Adrenal gland (tissue), 12 donors: ENCODE data around the gene RGS7. TPM values are rescaled to one million over a fixed set of nuclear protein-coding genes. Genes with fewer than 3 reads are reported as not detected.
A peak's percentile ranks its signal among the peaks of the same experiment; 100 is the strongest.

ENCODE experiments used
- DNase-seq, 7 donors: peaks; one replicate each; pipeline ENCODE4 v3.0.0-alpha.2; 2019 to 2020
- H3K27ac ChIP-seq, 5 donors: fragments of 200-600 bp; sonication (generic) in 4 of 5; 1 replicate in 3 of 5; 2 replicates in 2 of 5; pipeline versions ENCODE4 v1.5.1 to v1.8.0; 2016 to 2020; ENCODE audit warnings: mild to moderate bottlenecking in 1 of 5
- H3K27me3 ChIP-seq: fragments of 200-600 bp; 2 replicates; pipeline ENCODE4 v1.8.0; 2021
- H3K36me3 ChIP-seq, 2 donors: fragments of 200-600 bp; replicated peaks in 1 of 2; 1 replicate in 1 of 2; 2 replicates in 1 of 2; pipeline versions ENCODE4 v1.5.1 to v1.8.0; 2018 to 2022
- H3K4me1 ChIP-seq, 2 donors: fragments of 200-600 bp; replicated peaks in 1 of 2; 1 replicate in 1 of 2; 2 replicates in 1 of 2; pipeline versions ENCODE4 v1.5.1 to v1.8.0; 2018 to 2021
- H3K4me3 ChIP-seq, 4 donors: fragments of 200-600 bp; sonication (generic) in 3 of 4; one replicate each; pipeline ENCODE4 v1.5.1; 2016 to 2018
- H3K9me3 ChIP-seq, 3 donors: fragments of 200-600 bp; sonication (generic) in 1 of 3; replicated peaks in 1 of 3; 1 replicate in 2 of 3; 2 replicates in 1 of 3; pipeline versions ENCODE4 v1.5.1 to v1.8.0; 2016 to 2021
- POLR2A ChIP-seq, 2 donors: fragments of 450-650 bp; IDR thresholded peaks; one replicate each; pipeline ENCODE4 v1.6.1; 2017; ENCODE audit warnings: antibody characterized with exemption in 2 of 2, mild to moderate bottlenecking in 2 of 2, moderate library complexity in 1 of 2
- WGBS, 4 donors: extraction: QIAGEN DNeasy Blood & Tissue Kit in 2 of 4; methylation state at CpG; one replicate each; pipeline versions ENCODE4 v1.1.5 to v1.1.7; 2013 to 2017; 5-methylcytosine and 5-hydroxymethylcytosine counted together
- intact Hi-C, 2 donors: fragments of 100-400 bp; cut with DNase I; formaldehyde crosslinking; loops; one replicate each; pipeline versions ENCODE4 v1.14.1 to v1.15.0; 2022 to 2023
- polyA plus RNA-seq, 3 donors: library from polyadenylated mRNA; stranded (reverse); fragments of 200-250 nt in 2 of 3; fragments of 350-450 nt in 1 of 3; fragmentation: Illumina TruSeq in 1 of 3; extraction: RNeasy Lipid Tissue Mini Kit (QIAGEN cat#74804) in 1 of 3; gene quantifications; one replicate each; pipeline ENCODE4 v1.2.3, GENCODE V29; 2013 to 2014
- total RNA-seq, 9 donors: library from RNA; depleted of rRNA in 4 of 9; stranded (reverse); fragments of >200 nt in 4 of 9; fragments of 120-200 nt in 1 of 9; fragmentation: NEBNext Ultra II Directional in 1 of 9; extraction: Animal tissue kit (Norgen Biotek cat#: 25700) in 1 of 9; gene quantifications; one replicate each; pipeline versions ENCODE4 v1.1.0 to v1.2.4, GENCODE V29; 2013 to 2023
- TF ChIP-seq, protein P1 (sequence below), 6 experiments: fragments of 450-650 bp in 4 of 6; fragments of 200-600 bp in 2 of 6; sonication (generic) in 1 of 6; IDR thresholded peaks; 1 replicate in 5 of 6; 2 replicates in 1 of 6; pipeline versions ENCODE4 v1.5.1 to v1.8.0; 2016 to 2021; ENCODE audit warnings: antibody characterized with exemption in 6 of 6, mild to moderate bottlenecking in 2 of 6, moderate library complexity in 1 of 6
- donor health status: healthy with polysubstance abuse.
- donor health status: Bipolar disorder and iron deficiency.
- donor health status: DM: yes; HTN: yes; CAD: no.
- donor health status: DM: no; HTN: no; CAD: no.
- donor health status: DM: no; HTN: no; CAD: no.
- donor health status: DM: yes; HTN: yes; CAD: no.

The RGS7 gene
- total and polyA plus RNA-seq, 12 donors: 1.1 to 6.1 (median 3.0) TPM

GRCh38 chr1:241325456-241325855 lies 31.5 kb downstream of the RGS7 start:
- 71 to 82% (median 78%) methylated on average over 2 of the region's 2 CpGs for whole genome bisulfite sequencing, 4 donors

DNA sequence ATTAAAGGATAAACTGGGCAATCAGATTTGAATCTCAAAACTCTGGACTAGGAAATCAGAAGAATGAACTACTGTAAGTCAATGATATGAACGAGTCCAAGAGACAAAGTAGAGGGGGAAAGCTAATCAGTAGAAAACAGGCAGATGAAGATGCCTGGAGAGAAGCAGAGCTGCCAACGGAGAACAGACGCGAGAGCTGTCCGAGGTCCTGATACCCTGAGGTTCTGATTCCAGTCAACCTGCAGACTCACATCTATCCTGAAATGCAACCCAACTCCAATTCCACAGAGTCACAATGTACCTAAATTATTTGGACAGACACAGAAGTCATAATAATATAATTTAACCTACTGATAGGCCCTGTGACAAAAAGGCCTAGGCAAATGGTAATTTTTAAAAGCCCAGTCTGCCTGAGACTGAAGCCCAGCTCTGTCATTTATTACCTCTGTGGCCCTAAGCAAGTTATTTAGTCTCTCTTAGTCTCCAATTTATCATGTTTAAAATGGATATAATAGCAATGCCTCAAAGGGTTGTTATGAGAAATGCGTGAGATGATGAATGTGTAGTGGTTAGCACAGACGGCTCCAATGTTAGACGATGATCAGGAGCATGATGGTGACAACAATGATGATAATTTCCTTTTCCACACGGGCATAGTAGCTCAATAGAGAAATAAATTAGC lies 33.4 kb downstream of the RGS7 start:
- 38 to 52% (median 42%) methylated on average over 9 of the region's 9 CpGs for WGBS, 4 donors
- no peak overlapping the region for H3K4me3 ChIP-seq
- H3K36me3 ChIP-seq: no peaks in the 10 kb centered on the region
- intact Hi-C loops: no loop called here
- TF ChIP-seq POLR2A (IDR thresholded peaks at IDR 0.05): no peak
- TF ChIP-seq, protein P1, sequence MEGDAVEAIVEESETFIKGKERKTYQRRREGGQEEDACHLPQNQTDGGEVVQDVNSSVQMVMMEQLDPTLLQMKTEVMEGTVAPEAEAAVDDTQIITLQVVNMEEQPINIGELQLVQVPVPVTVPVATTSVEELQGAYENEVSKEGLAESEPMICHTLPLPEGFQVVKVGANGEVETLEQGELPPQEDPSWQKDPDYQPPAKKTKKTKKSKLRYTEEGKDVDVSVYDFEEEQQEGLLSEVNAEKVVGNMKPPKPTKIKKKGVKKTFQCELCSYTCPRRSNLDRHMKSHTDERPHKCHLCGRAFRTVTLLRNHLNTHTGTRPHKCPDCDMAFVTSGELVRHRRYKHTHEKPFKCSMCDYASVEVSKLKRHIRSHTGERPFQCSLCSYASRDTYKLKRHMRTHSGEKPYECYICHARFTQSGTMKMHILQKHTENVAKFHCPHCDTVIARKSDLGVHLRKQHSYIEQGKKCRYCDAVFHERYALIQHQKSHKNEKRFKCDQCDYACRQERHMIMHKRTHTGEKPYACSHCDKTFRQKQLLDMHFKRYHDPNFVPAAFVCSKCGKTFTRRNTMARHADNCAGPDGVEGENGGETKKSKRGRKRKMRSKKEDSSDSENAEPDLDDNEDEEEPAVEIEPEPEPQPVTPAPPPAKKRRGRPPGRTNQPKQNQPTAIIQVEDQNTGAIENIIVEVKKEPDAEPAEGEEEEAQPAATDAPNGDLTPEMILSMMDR (IDR thresholded peaks at IDR 0.05): no peak
- H3K9me3 ChIP-seq: no peaks in the 10 kb centered on the region
- H3K27me3 ChIP-seq: no peaks in the 10 kb centered on the region
- DNase-seq: peak; percentile 25 to 58 (median 48)
- no peak overlapping the region for H3K27ac ChIP-seq
- no peaks in the 10 kb centered on the region for H3K4me1 ChIP-seq

More at GRCh38 chr1:241325456-241325855, 31.5 kb downstream of the RGS7 start:
- Histone ChIP-seq H3K4me3 (no peak overlapping the region), H3K4me1 (no peaks in the 10 kb centered on the region), H3K27ac (no peak overlapping the region), H3K9me3 (no peaks in the 10 kb centered on the region), H3K27me3 (no peaks in the 10 kb centered on the region), H3K36me3 (no peaks in the 10 kb centered on the region)
- DNase-seq: no peak
- TF ChIP-seq, protein P1 (IDR thresholded peaks at IDR 0.05): no peak
- no peak for TF ChIP-seq POLR2A (IDR thresholded peaks at IDR 0.05)
- intact Hi-C loops: no loop called here

DNA sequence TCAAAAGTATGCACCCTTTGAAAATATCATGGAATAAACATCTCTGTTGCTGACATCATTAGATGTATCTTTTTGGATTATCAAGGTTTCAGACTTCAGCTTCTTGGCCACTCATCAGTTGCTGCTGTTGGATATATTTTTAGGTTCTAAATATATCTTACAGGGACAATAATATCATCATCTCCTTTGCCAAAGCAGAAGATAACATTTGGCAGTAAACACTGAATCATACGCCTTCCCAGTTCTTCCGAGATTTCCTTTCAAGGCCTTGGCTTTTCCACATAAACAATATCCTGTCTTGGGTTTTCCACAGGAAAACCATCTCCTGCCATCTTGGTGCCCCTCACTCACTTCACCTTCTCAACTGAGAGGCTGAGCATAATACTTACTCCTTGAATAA lies 39.3 kb downstream of the RGS7 start:
- intact Hi-C loops: no loop called here
- no peaks in the 10 kb centered on the region for H3K27me3 ChIP-seq
- no peak overlapping the region for H3K4me3 ChIP-seq
- 37 to 48% (median 41%) methylated on average over 2 of the region's 2 CpGs for WGBS, 4 donors
- no peaks in the 10 kb centered on the region for H3K9me3 ChIP-seq
- TF ChIP-seq POLR2A (IDR thresholded peaks at IDR 0.05): no peak
- TF ChIP-seq, protein P1 (IDR thresholded peaks at IDR 0.05): no peak
- no peak for DNase-seq
- H3K27ac ChIP-seq: no peak overlapping the region
- no peaks in the 10 kb centered on the region for H3K36me3 ChIP-seq
- no peaks in the 10 kb centered on the region for H3K4me1 ChIP-seq

DNA sequence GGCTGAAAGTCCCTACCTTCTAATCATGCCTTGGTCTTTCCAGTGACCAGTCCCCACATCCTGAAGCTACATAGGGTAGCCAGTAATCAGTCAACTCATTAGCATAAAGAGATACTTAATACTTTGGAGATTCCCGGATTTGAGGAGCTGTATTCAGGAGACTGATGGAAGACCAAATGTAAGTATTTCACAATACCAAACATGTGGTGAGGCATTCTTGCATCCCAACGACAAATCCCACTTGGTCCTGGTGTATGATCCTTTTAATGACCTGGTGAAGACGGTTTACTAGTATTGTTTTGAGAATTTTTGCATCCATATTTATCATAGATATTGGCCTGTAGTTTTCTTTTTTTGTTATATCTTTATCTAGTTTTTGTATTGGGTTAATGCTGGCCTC lies 40.6 kb downstream of the RGS7 start:
- H3K36me3 ChIP-seq: no peaks in the 10 kb centered on the region
- TF ChIP-seq, protein P1 (IDR thresholded peaks at IDR 0.05): no peak
- TF ChIP-seq POLR2A (IDR thresholded peaks at IDR 0.05): no peak
- intact Hi-C loops: no loop called here
- H3K9me3 ChIP-seq: no peaks in the 10 kb centered on the region
- no peaks in the 10 kb centered on the region for H3K27me3 ChIP-seq
- 77 to 94% (median 80%) methylated on average over 3 of the region's 3 CpGs for WGBS, 4 donors
- H3K4me3 ChIP-seq: no peak overlapping the region
- H3K27ac ChIP-seq: no peak overlapping the region
- DNase-seq: no peak
- no peaks in the 10 kb centered on the region for H3K4me1 ChIP-seq
